HCT116 (cell line): ENCODE results near the gene RPS6KL1.

ENCODE experiments used
- ELF1 ChIP-seq: IDR thresholded peaks from 2 replicates; pipeline ENCODE4 v1.6.1; 2012; ENCODE audit warnings: low read depth, borderline replicate concordance
- EZH2 ChIP-seq: fragments of 200-600 bp; sonication (generic); IDR thresholded peaks from 2 replicates; pipeline ENCODE4 v1.6.1; 2017; ENCODE audit warnings: antibody characterized with exemption, mixed run types
- EZH2phosphoT487 ChIP-seq: fragments of 200-600 bp; IDR thresholded peaks from 2 replicates; pipeline ENCODE4 v1.6.1; 2018; ENCODE audit warnings: antibody characterized with exemption, borderline replicate concordance
- POLR2A ChIP-seq: IDR thresholded peaks from 2 replicates; pipeline ENCODE4 v1.7.0; 2011; ENCODE audit warnings: borderline replicate concordance; ENCODE audit not compliant: insufficient read depth, insufficient read length; ENCODE audit errors: extremely low read depth
- POLR2AphosphoS5 ChIP-seq: IDR thresholded peaks from 2 replicates; pipeline ENCODE4 v1.6.1; 2011; ENCODE audit warnings: mild to moderate bottlenecking, low read depth, low read length, moderate library complexity
- RAD21 ChIP-seq: IDR thresholded peaks from 2 replicates; pipeline ENCODE4 v1.6.1; 2012; ENCODE audit warnings: low read depth, mild to moderate bottlenecking
- SRF ChIP-seq: IDR thresholded peaks from 2 replicates; pipeline ENCODE4 v1.6.1; 2012; ENCODE audit warnings: low read depth
- TCF7L2 ChIP-seq: IDR thresholded peaks from 2 replicates; pipeline ENCODE4 v1.7.0; 2011; ENCODE audit warnings: borderline replicate concordance, inconsistent platforms; ENCODE audit not compliant: insufficient read depth, insufficient read length; ENCODE audit errors: extremely low read depth
- ZNF274 ChIP-seq: fragments of 200-500 bp; sonication (Bioruptor generic); IDR thresholded peaks from 2 replicates; pipeline ENCODE4 v1.6.1; 2014; ENCODE audit warnings: mild to moderate bottlenecking, low read depth, low read length, inconsistent platforms
- TF ChIP-seq, protein P1 (sequence below): IDR thresholded peaks from 2 replicates; pipeline ENCODE4 v1.6.1; 2012
- TF ChIP-seq, protein P2 (sequence below): IDR thresholded peaks from 2 replicates; pipeline ENCODE4 v1.6.1; 2011; ENCODE audit warnings: mild to moderate bottlenecking, low read length, moderate library complexity; ENCODE audit not compliant: insufficient replicate concordance; ENCODE audit errors: extremely low read depth
- TF ChIP-seq, protein P3 (sequence below), 3 experiments: fragments of 200-600 bp in 1 of 3; sonication (generic) in 1 of 3; IDR thresholded peaks in 2 of 3; conservative IDR thresholded peaks in 1 of 3; 2 replicates each; pipeline ENCODE4 v1.5.1; 2012 to 2017; ENCODE audit warnings: low read depth in 2 of 3, low read length in 2 of 3, antibody characterized with exemption in 1 of 3, borderline replicate concordance in 1 of 3, control low read depth in 1 of 3, mild to moderate bottlenecking in 1 of 3, mixed read lengths in 1 of 3, mixed run types in 1 of 3, moderate library complexity in 1 of 3; ENCODE audit not compliant: insufficient read depth in 1 of 3
- TF ChIP-seq, protein P4 (sequence below): IDR thresholded peaks from 2 replicates; pipeline ENCODE4 v1.6.1; 2012; ENCODE audit warnings: low read depth

DNA sequence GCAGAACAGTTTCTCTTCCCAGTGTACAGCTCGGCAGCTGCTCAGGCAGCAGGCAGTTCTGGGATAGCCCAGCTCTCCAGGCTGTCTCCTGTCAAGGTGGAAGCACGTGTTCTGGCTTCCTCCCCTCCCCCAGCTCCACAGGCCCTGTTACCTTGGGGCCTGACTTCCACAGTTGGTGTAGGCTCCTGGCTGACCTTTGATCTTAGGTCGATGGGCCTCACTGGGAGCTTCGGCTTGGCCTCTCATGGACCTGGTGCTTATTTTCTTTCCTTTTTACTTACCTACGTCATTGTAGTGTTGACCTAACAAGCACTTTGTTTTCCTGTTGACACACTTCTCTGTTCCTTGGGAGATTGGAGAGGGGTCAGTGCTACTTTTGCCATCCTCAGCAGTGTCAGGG lies 24.4 kb downstream of the RPS6KL1 start:
- TF ChIP-seq POLR2AphosphoS5 (no peak), TCF7L2 (no peak), SRF (no peak), RAD21 (no peak), EZH2phosphoT487 (no peak), POLR2A (no peak), ELF1 (no peak), ZNF274 (no peak), EZH2 (no peak)
- TF ChIP-seq, protein P1, sequence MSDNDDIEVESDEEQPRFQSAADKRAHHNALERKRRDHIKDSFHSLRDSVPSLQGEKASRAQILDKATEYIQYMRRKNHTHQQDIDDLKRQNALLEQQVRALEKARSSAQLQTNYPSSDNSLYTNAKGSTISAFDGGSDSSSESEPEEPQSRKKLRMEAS = no peak
- TF ChIP-seq, protein P2, sequence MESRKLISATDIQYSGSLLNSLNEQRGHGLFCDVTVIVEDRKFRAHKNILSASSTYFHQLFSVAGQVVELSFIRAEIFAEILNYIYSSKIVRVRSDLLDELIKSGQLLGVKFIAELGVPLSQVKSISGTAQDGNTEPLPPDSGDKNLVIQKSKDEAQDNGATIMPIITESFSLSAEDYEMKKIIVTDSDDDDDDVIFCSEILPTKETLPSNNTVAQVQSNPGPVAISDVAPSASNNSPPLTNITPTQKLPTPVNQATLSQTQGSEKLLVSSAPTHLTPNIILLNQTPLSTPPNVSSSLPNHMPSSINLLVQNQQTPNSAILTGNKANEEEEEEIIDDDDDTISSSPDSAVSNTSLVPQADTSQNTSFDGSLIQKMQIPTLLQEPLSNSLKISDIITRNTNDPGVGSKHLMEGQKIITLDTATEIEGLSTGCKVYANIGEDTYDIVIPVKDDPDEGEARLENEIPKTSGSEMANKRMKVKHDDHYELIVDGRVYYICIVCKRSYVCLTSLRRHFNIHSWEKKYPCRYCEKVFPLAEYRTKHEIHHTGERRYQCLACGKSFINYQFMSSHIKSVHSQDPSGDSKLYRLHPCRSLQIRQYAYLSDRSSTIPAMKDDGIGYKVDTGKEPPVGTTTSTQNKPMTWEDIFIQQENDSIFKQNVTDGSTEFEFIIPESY = no peak
- TF ChIP-seq, protein P3, sequence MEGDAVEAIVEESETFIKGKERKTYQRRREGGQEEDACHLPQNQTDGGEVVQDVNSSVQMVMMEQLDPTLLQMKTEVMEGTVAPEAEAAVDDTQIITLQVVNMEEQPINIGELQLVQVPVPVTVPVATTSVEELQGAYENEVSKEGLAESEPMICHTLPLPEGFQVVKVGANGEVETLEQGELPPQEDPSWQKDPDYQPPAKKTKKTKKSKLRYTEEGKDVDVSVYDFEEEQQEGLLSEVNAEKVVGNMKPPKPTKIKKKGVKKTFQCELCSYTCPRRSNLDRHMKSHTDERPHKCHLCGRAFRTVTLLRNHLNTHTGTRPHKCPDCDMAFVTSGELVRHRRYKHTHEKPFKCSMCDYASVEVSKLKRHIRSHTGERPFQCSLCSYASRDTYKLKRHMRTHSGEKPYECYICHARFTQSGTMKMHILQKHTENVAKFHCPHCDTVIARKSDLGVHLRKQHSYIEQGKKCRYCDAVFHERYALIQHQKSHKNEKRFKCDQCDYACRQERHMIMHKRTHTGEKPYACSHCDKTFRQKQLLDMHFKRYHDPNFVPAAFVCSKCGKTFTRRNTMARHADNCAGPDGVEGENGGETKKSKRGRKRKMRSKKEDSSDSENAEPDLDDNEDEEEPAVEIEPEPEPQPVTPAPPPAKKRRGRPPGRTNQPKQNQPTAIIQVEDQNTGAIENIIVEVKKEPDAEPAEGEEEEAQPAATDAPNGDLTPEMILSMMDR (IDR thresholded peaks at IDR 0.05 in 2 of 3, conservative IDR thresholded peaks at IDR 0.05 in 1 of 3; ENCODE audit: borderline replicate concordance in 1 of 3, insufficient read depth in 1 of 3, low read depth in 2 of 3, low read length in 2 of 3) = no peak
- TF ChIP-seq, protein P4, sequence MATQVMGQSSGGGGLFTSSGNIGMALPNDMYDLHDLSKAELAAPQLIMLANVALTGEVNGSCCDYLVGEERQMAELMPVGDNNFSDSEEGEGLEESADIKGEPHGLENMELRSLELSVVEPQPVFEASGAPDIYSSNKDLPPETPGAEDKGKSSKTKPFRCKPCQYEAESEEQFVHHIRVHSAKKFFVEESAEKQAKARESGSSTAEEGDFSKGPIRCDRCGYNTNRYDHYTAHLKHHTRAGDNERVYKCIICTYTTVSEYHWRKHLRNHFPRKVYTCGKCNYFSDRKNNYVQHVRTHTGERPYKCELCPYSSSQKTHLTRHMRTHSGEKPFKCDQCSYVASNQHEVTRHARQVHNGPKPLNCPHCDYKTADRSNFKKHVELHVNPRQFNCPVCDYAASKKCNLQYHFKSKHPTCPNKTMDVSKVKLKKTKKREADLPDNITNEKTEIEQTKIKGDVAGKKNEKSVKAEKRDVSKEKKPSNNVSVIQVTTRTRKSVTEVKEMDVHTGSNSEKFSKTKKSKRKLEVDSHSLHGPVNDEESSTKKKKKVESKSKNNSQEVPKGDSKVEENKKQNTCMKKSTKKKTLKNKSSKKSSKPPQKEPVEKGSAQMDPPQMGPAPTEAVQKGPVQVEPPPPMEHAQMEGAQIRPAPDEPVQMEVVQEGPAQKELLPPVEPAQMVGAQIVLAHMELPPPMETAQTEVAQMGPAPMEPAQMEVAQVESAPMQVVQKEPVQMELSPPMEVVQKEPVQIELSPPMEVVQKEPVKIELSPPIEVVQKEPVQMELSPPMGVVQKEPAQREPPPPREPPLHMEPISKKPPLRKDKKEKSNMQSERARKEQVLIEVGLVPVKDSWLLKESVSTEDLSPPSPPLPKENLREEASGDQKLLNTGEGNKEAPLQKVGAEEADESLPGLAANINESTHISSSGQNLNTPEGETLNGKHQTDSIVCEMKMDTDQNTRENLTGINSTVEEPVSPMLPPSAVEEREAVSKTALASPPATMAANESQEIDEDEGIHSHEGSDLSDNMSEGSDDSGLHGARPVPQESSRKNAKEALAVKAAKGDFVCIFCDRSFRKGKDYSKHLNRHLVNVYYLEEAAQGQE = no peak
